GM12865 (cell line): ENCODE data around the gene TBRG4.

Experiments
- DNase-seq: peaks from one replicate; pipeline ENCODE4 v3.0.0; 2010; ENCODE audit warnings: low read depth
- H3K4me3 ChIP-seq: 2 replicates; pipeline ENCODE4 v1.5.1; 2011; ENCODE audit warnings: mild to moderate bottlenecking, low read depth, low read length, control low read depth
- CTCF ChIP-seq: IDR thresholded peaks from 2 replicates; pipeline ENCODE4 v1.5.1; 2011; ENCODE audit warnings: low read length, control low read depth, low read depth, inconsistent platforms; ENCODE audit not compliant: insufficient read depth; ENCODE audit errors: missing control alignments

TBRG4 gene

GRCh38 chr7:45053401-45053800 lies 58.1 kb downstream of the TBRG4 start:
- DNase-seq = no peak
- H3K4me3 ChIP-seq = no peak overlapping the region
- no peak for TF ChIP-seq CTCF

GRCh38 chr7:45052011-45052410 lies 59.5 kb downstream of the TBRG4 start:
- no peak for TF ChIP-seq CTCF
- no peak for DNase-seq
- H3K4me3 ChIP-seq = no peak overlapping the region

GRCh38 chr7:45050198-45050597 lies 61.3 kb downstream of the TBRG4 start:
- no peak overlapping the region for H3K4me3 ChIP-seq
- no peak for TF ChIP-seq CTCF
- DNase-seq = no peak
